Osteoblast (primary cell): ENCODE results near the gene COPS6. TPM values are rescaled to one million over a fixed set of nuclear protein-coding genes. Genes with fewer than 3 reads are reported as not detected.

Source experiments
- DNase-seq: peaks from one replicate; pipeline ENCODE4 v3.0.0; 2011; ENCODE audit warnings: low spot score, mixed read lengths; ENCODE audit not compliant: insufficient read length; ENCODE audit errors: missing footprints
- H2AFZ ChIP-seq: 2 replicates; pipeline ENCODE4 v1.6.0; 2011; ENCODE audit warnings: mild to moderate bottlenecking, low read length
- H3K27ac ChIP-seq: 2 replicates; pipeline ENCODE4 v1.5.1; 2011; ENCODE audit warnings: mild to moderate bottlenecking, low read depth, low read length, moderate library complexity
- H3K27me3 ChIP-seq: 2 replicates; pipeline ENCODE4 v1.6.0; 2012; ENCODE audit warnings: mild to moderate bottlenecking, control low read depth, inconsistent platforms, low read length, moderate library complexity; ENCODE audit not compliant: insufficient read depth
- H3K36me3 ChIP-seq: 2 replicates; pipeline ENCODE4 v1.5.1; 2011; ENCODE audit warnings: mild to moderate bottlenecking, low read length, control low read depth, moderate library complexity; ENCODE audit not compliant: insufficient read depth
- H3K4me1 ChIP-seq: 2 replicates; pipeline ENCODE4 v1.5.1; 2011; ENCODE audit warnings: mild to moderate bottlenecking, low read length, control low read depth, moderate library complexity; ENCODE audit not compliant: insufficient read depth
- H3K4me2 ChIP-seq: 2 replicates; pipeline ENCODE4 v1.6.0; 2011; ENCODE audit warnings: mild to moderate bottlenecking, low read length; ENCODE audit not compliant: insufficient read depth
- H3K4me3 ChIP-seq: fragments of 200-600 bp; sonication (generic); 3 replicates; pipeline ENCODE4 v1.5.1; 2012; ENCODE audit warnings: mild to moderate bottlenecking, low read length, inconsistent platforms; ENCODE audit not compliant: insufficient read depth
- H3K79me2 ChIP-seq: 2 replicates; pipeline ENCODE4 v1.6.0; 2012; ENCODE audit warnings: mild to moderate bottlenecking, low read length, control low read depth, inconsistent platforms; ENCODE audit not compliant: insufficient read depth
- H3K9me3 ChIP-seq: 2 replicates; pipeline ENCODE4 v1.5.1; 2011; ENCODE audit warnings: low read depth, low read length, control low read depth
- H4K20me1 ChIP-seq: 2 replicates; pipeline ENCODE4 v1.6.0; 2012; ENCODE audit warnings: mild to moderate bottlenecking, low read length, control low read depth; ENCODE audit not compliant: insufficient read depth
- total RNA-seq: library from RNA; depleted of rRNA; stranded (reverse); fragments of >200 nt; gene quantifications from 2 replicates; pipeline ENCODE4 v1.2.3, GENCODE V29; 2012
- TF ChIP-seq, protein P1 (sequence below): IDR thresholded peaks from 2 replicates; pipeline ENCODE4 v1.5.1; 2011; ENCODE audit warnings: mild to moderate bottlenecking, low read depth, low read length, moderate library complexity; ENCODE audit errors: extremely low read depth

Gene COPS6
- total RNA-seq, 1 donor, result 45.6 TPM

DNA sequence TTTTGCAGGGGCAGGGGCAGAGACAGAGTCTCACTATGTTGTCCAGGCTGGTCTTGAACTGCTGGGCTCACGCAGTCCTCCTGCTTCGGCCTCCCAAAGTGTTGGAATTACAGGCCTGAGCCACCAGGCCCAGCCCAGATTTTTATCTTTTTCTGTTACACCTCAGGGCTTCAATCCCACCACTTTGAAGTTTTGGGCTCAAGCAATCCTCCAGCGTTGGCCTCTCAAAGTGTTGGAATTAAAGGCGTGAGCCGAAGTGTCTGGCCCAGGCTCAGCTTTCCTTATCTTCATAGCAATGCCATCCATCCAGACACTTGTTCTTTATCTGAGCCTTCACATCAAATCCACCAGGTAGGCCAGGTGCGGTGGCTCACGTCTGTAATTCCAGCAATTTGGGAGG is 26.3 kb downstream of the COPS6 start:
- peaks cover 27% of the 10 kb centered on the region for H3K36me3 ChIP-seq
- no peak for DNase-seq
- H2AFZ ChIP-seq, result no peak overlapping the region
- no peaks in the 10 kb centered on the region for H4K20me1 ChIP-seq
- peaks cover 9% of the 10 kb centered on the region for H3K4me1 ChIP-seq
- H3K27me3 ChIP-seq, result no peaks in the 10 kb centered on the region
- H3K9me3 ChIP-seq, result no peaks in the 10 kb centered on the region
- peaks cover 16% of the 10 kb centered on the region for H3K79me2 ChIP-seq
- TF ChIP-seq, protein P1, sequence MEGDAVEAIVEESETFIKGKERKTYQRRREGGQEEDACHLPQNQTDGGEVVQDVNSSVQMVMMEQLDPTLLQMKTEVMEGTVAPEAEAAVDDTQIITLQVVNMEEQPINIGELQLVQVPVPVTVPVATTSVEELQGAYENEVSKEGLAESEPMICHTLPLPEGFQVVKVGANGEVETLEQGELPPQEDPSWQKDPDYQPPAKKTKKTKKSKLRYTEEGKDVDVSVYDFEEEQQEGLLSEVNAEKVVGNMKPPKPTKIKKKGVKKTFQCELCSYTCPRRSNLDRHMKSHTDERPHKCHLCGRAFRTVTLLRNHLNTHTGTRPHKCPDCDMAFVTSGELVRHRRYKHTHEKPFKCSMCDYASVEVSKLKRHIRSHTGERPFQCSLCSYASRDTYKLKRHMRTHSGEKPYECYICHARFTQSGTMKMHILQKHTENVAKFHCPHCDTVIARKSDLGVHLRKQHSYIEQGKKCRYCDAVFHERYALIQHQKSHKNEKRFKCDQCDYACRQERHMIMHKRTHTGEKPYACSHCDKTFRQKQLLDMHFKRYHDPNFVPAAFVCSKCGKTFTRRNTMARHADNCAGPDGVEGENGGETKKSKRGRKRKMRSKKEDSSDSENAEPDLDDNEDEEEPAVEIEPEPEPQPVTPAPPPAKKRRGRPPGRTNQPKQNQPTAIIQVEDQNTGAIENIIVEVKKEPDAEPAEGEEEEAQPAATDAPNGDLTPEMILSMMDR, result no peak
- no peak overlapping the region for H3K4me3 ChIP-seq
- no peak overlapping the region for H3K27ac ChIP-seq
- H3K4me2 ChIP-seq, result no peak overlapping the region

GRCh38 chr7:100118388-100119071 is 29.8 kb downstream of the COPS6 start:
- Histone ChIP-seq H3K27me3 (no peaks in the 10 kb centered on the region), H3K36me3 (peaks cover 12% of the 10 kb centered on the region), H3K27ac (peak overlapping the region; percentile 92), H3K79me2 (peaks cover 26% of the 10 kb centered on the region), H3K9me3 (no peaks in the 10 kb centered on the region), H4K20me1 (no peaks in the 10 kb centered on the region), H3K4me1 (peaks cover 18% of the 10 kb centered on the region), H3K4me3 (peak overlapping the region; percentile 78), H3K4me2 (peak overlapping the region; percentile 95), H2AFZ (peak overlapping the region; percentile 94)
- TF ChIP-seq, protein P1, result no peak
- no peak for DNase-seq

- peak within 1 kb of the TSS; percentile 95 for H3K4me2 ChIP-seq
- peaks cover 18% of the 10 kb centered on the region for H3K4me1 ChIP-seq
- no peaks in the 10 kb centered on the region for H3K27me3 ChIP-seq
- H3K9me3 ChIP-seq, result no peaks in the 10 kb centered on the region
- peaks cover 26% of the 10 kb centered on the region for H3K79me2 ChIP-seq
- peaks cover 7% of the 10 kb centered on the region for H3K36me3 ChIP-seq
- TF ChIP-seq, protein P1, result no peak
- DNase-seq, result peak; percentile 99
- peak within 1 kb of the TSS; percentile 92 for H3K27ac ChIP-seq
- H3K4me3 ChIP-seq, result peak within 1 kb of the TSS; percentile 78
- peak within 1 kb of the TSS; percentile 94 for H2AFZ ChIP-seq
- H4K20me1 ChIP-seq, result no peaks in the 10 kb centered on the region
Observed at GRCh38 chr7:100119072-100119969, 30.6 kb downstream of the COPS6 start, which contains the start of the genes CNPY4 and TAF6. CNPY4 (plus strand) TSS chr7:100119634; CDS start chr7:100119745, 111 bp downstream. TAF6 (minus strand) TSS chr7:100119358; CDS start chr7:100114209, 5,149 bp downstream.
